ENCODE results near the gene KDM8.

Gene KDM8

DNA sequence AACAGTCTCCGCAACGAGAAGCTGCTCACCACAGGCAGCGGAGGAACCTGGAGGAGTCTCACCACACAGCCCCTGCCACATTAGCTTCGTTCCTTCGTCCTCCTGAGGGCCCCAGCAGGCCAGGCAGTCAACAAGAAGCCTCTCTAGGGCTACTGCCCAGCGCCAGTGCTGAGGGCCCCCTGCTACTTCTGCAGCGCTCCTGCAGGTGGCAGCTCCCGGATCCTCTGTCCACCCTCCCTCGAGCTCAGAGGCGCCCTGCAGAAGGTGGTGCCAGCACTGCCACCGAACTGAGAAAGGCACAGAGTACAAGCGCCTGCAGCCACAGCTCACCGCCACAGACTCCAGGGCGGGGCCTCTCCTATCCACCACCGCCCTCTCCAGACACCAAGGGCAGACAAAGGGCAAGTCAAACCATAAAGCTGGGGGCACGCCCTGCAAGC lies 27.3 kb downstream of the KDM8 start:
- Histone ChIP-seq H3K27ac (ENCODE audit: low read depth, low read length) (no peak overlapping the region), H3K4me3 (ENCODE audit: low read depth, low read length) (no peak overlapping the region), H3K79me2 (ENCODE audit: control insufficient read depth, insufficient read depth, low read length, unreplicated experiment) (no peaks in the 10 kb centered on the region), H3K27me3 (ENCODE audit: insufficient read depth, low read length) (no peaks in the 10 kb centered on the region), H3K4me1 (ENCODE audit: control insufficient read depth, insufficient read depth, low read length, unreplicated experiment) (peaks cover 10% of the 10 kb centered on the region), H2AFZ (ENCODE audit: low read length, unreplicated experiment) (no peak overlapping the region), H3K36me3 (ENCODE audit: insufficient read depth, low read length) (peaks cover 3% of the 10 kb centered on the region; the same call in 1 of the 2 replicates)

DNA sequence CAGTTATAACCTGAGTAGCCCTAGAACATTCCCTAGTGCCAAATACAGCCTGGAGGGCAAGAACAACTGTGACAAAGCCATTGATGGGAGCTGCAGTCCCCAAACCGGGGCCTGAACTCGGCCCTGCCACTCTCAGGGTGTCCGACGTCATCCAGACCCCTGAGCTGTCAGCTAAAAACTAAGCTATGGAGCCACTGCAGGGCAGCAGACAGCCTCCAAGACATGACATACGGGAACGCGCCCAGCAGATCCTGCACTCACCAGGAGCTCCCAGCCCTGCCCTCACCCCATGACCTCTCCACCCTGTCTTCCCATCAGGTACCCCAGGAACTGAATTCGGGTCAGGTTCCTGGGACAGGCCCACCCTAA lies 28.4 kb downstream of the KDM8 start:
- Histone ChIP-seq H2AFZ (ENCODE audit: low read length, unreplicated experiment) (no peak overlapping the region), H3K27me3 (ENCODE audit: insufficient read depth, low read length) (no peaks in the 10 kb centered on the region), H3K4me1 (ENCODE audit: control insufficient read depth, insufficient read depth, low read length, unreplicated experiment) (peaks cover 15% of the 10 kb centered on the region), H3K27ac (ENCODE audit: low read depth, low read length) (no peak overlapping the region), H3K36me3 (ENCODE audit: insufficient read depth, low read length) (peaks cover 3% of the 10 kb centered on the region; the same call in 1 of the 2 replicates), H3K79me2 (ENCODE audit: control insufficient read depth, insufficient read depth, low read length, unreplicated experiment) (no peaks in the 10 kb centered on the region), H3K4me3 (ENCODE audit: low read depth, low read length) (no peak overlapping the region)

DNA sequence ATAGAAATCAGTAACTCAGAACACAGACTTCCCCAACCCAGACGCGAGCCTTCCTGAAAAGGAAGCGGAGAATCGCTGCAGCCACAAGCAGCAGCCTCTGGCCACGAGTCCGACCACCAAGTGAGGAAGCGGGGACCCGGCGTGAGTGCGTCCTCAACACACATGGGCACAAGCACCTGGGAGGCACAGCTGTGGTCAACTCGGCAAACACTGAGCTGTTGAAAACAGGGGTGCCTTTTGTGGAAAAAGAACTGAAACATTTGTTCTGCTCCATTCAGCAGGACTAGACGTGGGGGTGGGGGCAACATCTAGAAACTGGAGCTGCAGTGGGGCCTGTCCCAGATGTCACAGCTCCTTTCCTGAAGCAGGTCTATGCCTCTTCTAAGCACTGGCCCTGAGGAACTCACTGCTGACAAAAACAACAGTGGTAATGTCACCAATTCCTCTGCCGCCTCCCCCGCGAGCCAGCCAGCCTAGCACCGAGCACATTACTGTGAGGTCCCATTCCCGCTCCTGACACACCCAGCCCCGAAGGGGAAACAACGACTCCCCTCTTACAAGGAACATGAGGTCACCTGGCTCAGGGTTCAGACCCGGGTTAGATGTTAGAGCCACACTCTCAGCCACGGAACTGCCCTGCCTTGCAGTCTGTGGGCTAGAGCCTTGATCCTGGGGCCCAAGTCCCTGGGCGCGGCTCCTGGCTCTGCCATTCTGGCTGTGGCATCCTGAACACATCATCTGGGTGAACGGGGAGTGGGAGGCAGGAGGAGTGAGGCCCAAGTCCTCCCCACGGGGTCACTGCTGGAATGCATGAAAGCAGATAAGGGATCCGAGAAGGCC lies 29.0 kb downstream of the KDM8 start:
- H3K79me2 ChIP-seq (ENCODE audit: control insufficient read depth, insufficient read depth, low read length, unreplicated experiment): no peaks in the 10 kb centered on the region
- no peak overlapping the region for H3K27ac ChIP-seq (ENCODE audit: low read depth, low read length)
- H3K4me3 ChIP-seq (ENCODE audit: low read depth, low read length): no peak overlapping the region
- no peaks in the 10 kb centered on the region for H3K27me3 ChIP-seq (ENCODE audit: insufficient read depth, low read length)
- no peak overlapping the region for H2AFZ ChIP-seq (ENCODE audit: low read length, unreplicated experiment)
- H3K4me1 ChIP-seq (ENCODE audit: control insufficient read depth, insufficient read depth, low read length, unreplicated experiment): peaks cover 15% of the 10 kb centered on the region
- H3K36me3 ChIP-seq (ENCODE audit: insufficient read depth, low read length): peaks cover 3% of the 10 kb centered on the region; the same call in 1 of the 2 replicates

DNA sequence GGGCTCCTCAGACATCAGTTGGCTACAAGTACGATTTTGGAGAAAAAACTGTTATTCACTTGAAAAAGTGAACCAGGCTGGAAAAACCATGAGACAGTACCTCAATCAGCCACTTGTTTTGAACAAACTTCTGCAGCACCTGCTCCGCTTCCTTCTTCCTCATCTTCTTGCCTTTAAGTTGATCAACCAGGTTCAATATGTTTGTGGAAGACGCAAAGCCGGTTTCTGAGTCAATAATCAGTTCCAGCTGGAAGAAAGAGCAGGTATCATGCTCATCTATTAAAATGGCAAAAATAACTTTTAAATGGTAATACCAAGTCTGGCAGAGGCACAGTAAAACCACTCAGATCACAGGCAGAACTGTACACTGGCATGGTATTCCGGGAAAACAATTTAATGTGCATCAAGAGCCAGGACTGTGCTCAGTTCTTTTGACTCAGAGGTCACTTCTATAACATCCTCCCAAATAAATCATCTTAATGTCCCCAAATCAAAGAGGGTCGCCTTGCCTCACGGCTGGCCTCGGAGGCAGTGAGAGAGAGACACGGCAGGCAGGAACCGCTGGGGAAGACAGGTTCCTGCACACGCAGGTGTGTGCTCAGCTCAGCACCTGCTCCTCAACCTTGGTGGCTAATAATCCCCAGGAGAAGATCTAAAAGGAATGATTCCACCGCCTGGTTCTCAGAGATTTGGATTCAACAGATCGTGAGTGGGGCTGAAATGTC lies 29.7 kb downstream of the KDM8 start:
- no peaks in the 10 kb centered on the region for H3K27me3 ChIP-seq (ENCODE audit: insufficient read depth, low read length)
- no peaks in the 10 kb centered on the region for H3K79me2 ChIP-seq (ENCODE audit: control insufficient read depth, insufficient read depth, low read length, unreplicated experiment)
- H3K4me1 ChIP-seq (ENCODE audit: control insufficient read depth, insufficient read depth, low read length, unreplicated experiment): peaks cover 15% of the 10 kb centered on the region
- peaks cover 3% of the 10 kb centered on the region; the same call in 1 of the 2 replicates for H3K36me3 ChIP-seq (ENCODE audit: insufficient read depth, low read length)
- no peak overlapping the region for H3K27ac ChIP-seq (ENCODE audit: low read depth, low read length)
- H3K4me3 ChIP-seq (ENCODE audit: low read depth, low read length): no peak overlapping the region
- no peak overlapping the region for H2AFZ ChIP-seq (ENCODE audit: low read length, unreplicated experiment)

DNA sequence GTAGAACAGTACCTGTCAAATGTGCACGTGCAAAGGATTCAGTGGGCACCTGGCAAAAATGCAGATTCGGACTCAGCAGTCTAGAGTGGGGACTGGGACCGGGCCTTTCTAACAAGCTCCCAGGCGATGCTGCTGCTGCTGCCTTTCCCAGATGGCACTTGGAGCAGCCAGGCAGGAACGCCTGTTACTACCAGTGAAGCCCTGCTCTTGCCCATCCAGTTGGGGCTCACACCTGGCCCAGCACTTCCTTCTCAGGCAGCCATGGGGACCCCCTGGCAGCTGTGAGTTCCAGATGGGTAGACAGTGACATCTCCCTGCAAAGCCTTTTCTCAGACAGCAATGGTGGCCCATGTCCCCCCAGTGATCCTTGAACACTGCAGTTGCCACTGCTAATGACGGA lies 30.4 kb downstream of the KDM8 start:
- Histone ChIP-seq H3K4me3 (ENCODE audit: low read depth, low read length) (no peak overlapping the region), H3K27me3 (ENCODE audit: insufficient read depth, low read length) (no peaks in the 10 kb centered on the region), H3K36me3 (ENCODE audit: insufficient read depth, low read length) (peaks cover 3% of the 10 kb centered on the region; the same call in 1 of the 2 replicates), H3K4me1 (ENCODE audit: control insufficient read depth, insufficient read depth, low read length, unreplicated experiment) (peaks cover 15% of the 10 kb centered on the region), H3K79me2 (ENCODE audit: control insufficient read depth, insufficient read depth, low read length, unreplicated experiment) (no peaks in the 10 kb centered on the region), H2AFZ (ENCODE audit: low read length, unreplicated experiment) (no peak overlapping the region), H3K27ac (ENCODE audit: low read depth, low read length) (no peak overlapping the region)

DNA sequence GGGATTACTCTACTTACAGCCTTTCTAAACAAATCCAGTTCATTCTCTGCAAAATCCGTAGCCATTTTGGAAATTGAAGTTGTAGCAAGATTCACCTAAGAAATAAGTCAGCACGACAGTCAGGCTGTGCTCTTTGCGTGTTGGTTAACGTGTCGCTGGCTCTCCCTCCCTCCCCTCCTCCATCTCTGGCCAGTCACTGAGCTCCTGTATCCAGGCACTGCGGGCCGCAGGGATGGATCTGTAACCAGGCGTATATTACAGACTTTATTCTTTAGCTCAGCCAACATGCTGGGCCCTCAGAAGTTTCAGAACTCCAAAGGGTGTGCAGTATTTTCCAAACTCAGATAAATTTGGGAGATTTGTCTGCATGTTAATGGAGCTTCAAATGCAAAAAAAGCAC lies 30.8 kb downstream of the KDM8 start:
- Histone ChIP-seq H3K27ac (ENCODE audit: low read depth, low read length) (no peak overlapping the region), H3K27me3 (ENCODE audit: insufficient read depth, low read length) (no peaks in the 10 kb centered on the region), H3K36me3 (ENCODE audit: insufficient read depth, low read length) (peaks cover 3% of the 10 kb centered on the region; the same call in 1 of the 2 replicates), H2AFZ (ENCODE audit: low read length, unreplicated experiment) (no peak overlapping the region), H3K79me2 (ENCODE audit: control insufficient read depth, insufficient read depth, low read length, unreplicated experiment) (no peaks in the 10 kb centered on the region), H3K4me1 (ENCODE audit: control insufficient read depth, insufficient read depth, low read length, unreplicated experiment) (peaks cover 15% of the 10 kb centered on the region), H3K4me3 (ENCODE audit: low read depth, low read length) (no peak overlapping the region)

DNA sequence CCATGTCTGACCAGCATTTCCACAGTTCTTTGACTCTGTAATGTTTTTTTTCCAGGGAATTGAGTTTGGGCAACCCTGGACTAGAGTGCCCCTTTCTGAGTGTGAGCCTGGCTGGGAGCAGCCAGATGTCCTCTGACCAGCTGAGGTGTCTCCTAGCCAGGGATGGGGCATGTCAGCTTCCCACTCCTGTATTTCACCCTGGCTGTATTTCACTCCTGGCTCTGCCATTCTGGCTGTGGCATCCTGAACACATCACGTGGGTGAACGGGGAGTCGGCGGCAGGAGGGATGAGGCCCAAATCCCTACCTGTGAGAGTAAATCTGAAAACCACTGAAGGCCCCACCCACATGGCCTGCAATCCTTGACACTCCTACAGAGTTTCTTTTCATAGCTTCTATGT lies 31.3 kb downstream of the KDM8 start:
- no peak overlapping the region for H3K27ac ChIP-seq (ENCODE audit: low read depth, low read length)
- no peak overlapping the region for H3K4me3 ChIP-seq (ENCODE audit: low read depth, low read length)
- H3K79me2 ChIP-seq (ENCODE audit: control insufficient read depth, insufficient read depth, low read length, unreplicated experiment): no peaks in the 10 kb centered on the region
- no peaks in the 10 kb centered on the region for H3K27me3 ChIP-seq (ENCODE audit: insufficient read depth, low read length)
- H2AFZ ChIP-seq (ENCODE audit: low read length, unreplicated experiment): no peak overlapping the region
- H3K4me1 ChIP-seq (ENCODE audit: control insufficient read depth, insufficient read depth, low read length, unreplicated experiment): peaks cover 15% of the 10 kb centered on the region
- H3K36me3 ChIP-seq (ENCODE audit: insufficient read depth, low read length): peaks cover 3% of the 10 kb centered on the region; the same call in 1 of the 2 replicates

DNA sequence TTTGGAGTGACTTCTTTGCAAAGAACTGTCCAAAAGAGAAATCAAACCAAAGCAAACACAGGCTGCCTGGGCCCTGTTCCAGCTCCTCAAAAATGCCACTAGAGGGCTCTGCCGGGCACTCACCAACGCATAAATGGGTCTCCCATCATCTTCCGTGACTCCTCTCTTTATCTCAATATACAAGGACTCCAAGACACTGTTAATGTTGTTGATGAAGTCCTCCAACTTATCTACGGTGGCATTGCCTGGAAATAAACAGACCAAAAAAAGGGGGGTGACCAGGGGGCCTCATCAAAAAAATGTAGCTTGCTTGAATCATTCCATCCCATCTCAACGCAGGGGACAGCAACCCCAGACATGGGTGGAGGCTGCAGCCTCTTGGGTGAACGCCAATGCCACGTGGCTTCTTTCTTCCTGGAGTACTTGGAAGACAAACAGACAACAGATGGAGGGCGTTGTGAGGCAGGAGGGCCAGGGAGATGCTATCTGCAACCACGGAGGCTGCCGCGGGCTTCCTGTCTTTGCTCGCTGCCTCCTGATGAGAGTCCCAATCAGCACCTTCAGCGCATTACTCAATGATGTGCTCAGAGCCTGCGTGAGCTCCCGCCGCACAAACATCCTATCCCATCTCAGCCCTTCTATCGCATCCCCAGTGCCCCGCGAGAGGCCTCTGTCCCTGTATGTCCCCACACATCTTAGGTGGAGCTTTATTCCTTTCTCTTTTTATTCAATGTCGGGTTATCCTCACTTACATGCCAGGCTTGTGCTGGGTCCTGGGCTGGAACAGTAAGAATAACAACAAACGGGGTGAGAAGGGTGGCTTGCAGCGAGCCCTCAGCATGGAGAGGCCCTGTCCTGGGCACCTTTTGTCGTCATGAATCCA lies 32.0 kb downstream of the KDM8 start:
- Histone ChIP-seq H3K36me3 (ENCODE audit: insufficient read depth, low read length) (peaks cover 3% of the 10 kb centered on the region; the same call in 1 of the 2 replicates), H3K27me3 (ENCODE audit: insufficient read depth, low read length) (no peaks in the 10 kb centered on the region), H3K79me2 (ENCODE audit: control insufficient read depth, insufficient read depth, low read length, unreplicated experiment) (no peaks in the 10 kb centered on the region), H3K4me1 (ENCODE audit: control insufficient read depth, insufficient read depth, low read length, unreplicated experiment) (peaks cover 15% of the 10 kb centered on the region), H3K27ac (ENCODE audit: low read depth, low read length) (peak overlapping the region; percentile 63), H2AFZ (ENCODE audit: low read length, unreplicated experiment) (peak overlapping the region; percentile 21), H3K4me3 (ENCODE audit: low read depth, low read length) (peak overlapping the region; percentile 62)

DNA sequence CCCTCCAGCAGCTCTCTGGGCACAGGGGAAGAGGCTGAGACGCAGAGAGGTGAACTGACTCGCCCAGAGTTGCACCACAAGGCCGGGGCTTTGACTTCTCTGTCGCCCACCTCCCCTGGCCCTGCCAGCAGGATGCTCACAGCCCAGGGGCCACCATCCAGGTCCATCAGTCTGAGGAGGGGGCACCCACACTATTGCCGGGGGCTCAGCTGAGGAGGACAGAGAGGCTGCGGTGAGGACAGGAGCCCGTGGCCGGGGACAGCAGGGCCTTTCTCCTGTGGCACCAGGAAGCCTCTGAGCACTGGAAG lies 32.6 kb downstream of the KDM8 start:
- peaks cover 3% of the 10 kb centered on the region; the same call in 1 of the 2 replicates for H3K36me3 ChIP-seq (ENCODE audit: insufficient read depth, low read length)
- H2AFZ ChIP-seq (ENCODE audit: low read length, unreplicated experiment): peak overlapping the region; percentile 21
- no peaks in the 10 kb centered on the region for H3K27me3 ChIP-seq (ENCODE audit: insufficient read depth, low read length)
- no peaks in the 10 kb centered on the region for H3K79me2 ChIP-seq (ENCODE audit: control insufficient read depth, insufficient read depth, low read length, unreplicated experiment)
- H3K4me3 ChIP-seq (ENCODE audit: low read depth, low read length): no peak overlapping the region
- H3K27ac ChIP-seq (ENCODE audit: low read depth, low read length): peak overlapping the region; percentile 63
- peaks cover 15% of the 10 kb centered on the region for H3K4me1 ChIP-seq (ENCODE audit: control insufficient read depth, insufficient read depth, low read length, unreplicated experiment)

DNA sequence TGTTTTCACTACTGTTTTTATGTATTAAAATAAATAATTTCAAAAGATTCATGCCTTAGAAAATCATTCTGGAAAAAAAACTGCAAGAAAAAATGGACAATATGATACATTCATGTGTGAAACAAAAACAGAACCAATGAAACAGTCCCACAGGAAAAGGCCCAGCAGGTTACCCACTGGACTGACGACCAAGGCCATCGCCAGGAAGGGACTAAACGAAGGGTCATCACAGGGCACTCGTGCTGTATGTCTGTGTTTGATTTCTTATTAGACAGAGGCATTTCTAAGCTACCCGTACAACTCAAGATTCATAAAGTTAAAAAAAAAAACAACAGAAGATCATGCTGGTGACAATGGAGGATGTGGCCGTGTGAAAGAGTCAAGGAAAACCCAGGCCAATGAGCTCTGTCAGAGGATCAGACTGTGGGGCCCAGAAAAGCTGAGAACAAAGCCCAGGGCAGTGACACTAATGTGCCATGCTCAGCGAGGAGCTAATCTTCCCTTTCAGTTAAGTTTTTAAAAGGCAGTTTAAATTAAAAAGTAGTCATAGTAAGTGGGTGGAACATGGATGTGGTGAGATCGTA lies 33.4 kb downstream of the KDM8 start:
- H3K4me3 ChIP-seq (ENCODE audit: low read depth, low read length): no peak overlapping the region
- H2AFZ ChIP-seq (ENCODE audit: low read length, unreplicated experiment): no peak overlapping the region
- no peaks in the 10 kb centered on the region for H3K27me3 ChIP-seq (ENCODE audit: insufficient read depth, low read length)

More for the DNA sequence above, 33.4 kb downstream of the KDM8 start:
- Histone ChIP-seq H3K36me3 (ENCODE audit: insufficient read depth, low read length) (peaks cover 3% of the 10 kb centered on the region; the same call in 1 of the 2 replicates), H3K4me1 (ENCODE audit: control insufficient read depth, insufficient read depth, low read length, unreplicated experiment) (peaks cover 23% of the 10 kb centered on the region), H3K79me2 (ENCODE audit: control insufficient read depth, insufficient read depth, low read length, unreplicated experiment) (no peaks in the 10 kb centered on the region), H3K27ac (ENCODE audit: low read depth, low read length) (no peak overlapping the region)

All from ACC112 (cell line).